ENCODE data around the gene SGSM1.
A peak's percentile ranks its signal among the peaks of the same experiment; 100 is the strongest.
"Not testable (repeated sequence)": the region's sequence is repeated elsewhere in the genome, so short reads cannot be mapped to it uniquely, and the experiment has no call there.

The SGSM1 gene

GRCh38 chr22:24845041-24845898 lies 39.3 kb downstream of the SGSM1 start:
- no peak for DNase-seq

DNA sequence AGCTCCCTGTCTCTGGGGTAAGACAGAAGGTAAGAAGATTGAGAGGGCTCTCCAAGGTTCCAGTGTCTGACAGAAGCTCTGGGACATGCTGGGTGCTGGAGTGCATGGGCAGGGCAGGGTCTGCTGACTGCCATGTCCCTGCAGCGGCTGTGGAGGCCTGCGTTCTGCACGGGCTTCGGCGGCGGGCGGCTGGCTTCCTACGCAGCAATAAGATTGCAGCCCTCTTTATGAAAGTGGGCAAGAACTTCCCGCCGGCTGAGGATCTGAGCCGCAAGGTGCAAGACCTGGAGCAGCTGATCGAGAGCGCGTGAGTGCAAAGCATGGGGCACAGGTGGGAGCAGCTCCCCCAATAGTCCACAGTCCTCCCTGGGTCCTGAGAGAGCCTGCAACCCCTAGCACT lies 41.5 kb downstream of the SGSM1 start:
- DNase-seq, result no peak

DNA sequence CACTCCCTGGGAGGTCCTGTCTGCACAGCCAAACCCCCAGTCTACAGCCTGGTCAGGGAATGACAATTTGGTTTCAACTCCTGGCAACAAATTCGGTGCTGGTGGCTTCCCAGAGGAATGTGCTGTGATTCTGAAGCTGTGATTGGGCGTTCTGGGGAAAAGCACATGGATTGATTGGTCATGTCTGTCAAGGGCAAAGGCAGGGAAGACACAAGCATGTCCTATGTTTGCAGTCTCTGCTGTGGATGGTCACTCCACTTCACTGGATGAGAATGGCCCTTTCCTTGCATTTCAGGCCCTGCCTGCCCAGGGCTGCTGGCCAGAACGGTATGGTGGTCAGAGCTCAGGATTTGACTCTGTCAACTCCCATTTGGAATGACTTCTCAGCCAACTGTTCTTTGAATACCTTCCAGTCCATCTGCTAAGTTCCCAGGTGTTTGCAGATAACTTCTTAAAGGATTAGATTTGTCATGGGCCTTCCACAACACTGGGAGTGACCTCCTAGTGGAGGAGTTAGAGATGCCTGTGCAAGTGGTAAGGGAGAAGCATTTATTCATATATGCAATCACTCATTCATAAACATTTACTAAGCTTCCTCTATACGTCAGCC lies 42.7 kb downstream of the SGSM1 start:
- DNase-seq, result no peak

DNA sequence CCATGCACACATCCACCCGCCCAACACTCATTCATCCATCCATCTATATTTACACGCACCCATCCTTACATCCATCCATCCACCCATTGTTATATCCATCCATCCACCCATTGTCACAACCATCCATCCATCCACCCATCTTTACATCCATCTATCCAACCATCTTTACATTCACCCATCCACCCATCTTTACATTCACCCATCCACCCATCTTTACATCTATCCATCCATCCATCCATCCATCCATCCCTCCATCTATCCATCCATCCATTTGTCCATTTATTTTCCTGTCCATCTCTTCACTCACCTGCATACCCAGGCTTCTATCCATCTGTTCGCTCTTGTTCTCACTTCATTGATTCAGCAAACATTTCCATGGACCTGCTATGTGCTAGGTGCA lies 49.8 kb downstream of the SGSM1 start:
- no peak for DNase-seq

DNA sequence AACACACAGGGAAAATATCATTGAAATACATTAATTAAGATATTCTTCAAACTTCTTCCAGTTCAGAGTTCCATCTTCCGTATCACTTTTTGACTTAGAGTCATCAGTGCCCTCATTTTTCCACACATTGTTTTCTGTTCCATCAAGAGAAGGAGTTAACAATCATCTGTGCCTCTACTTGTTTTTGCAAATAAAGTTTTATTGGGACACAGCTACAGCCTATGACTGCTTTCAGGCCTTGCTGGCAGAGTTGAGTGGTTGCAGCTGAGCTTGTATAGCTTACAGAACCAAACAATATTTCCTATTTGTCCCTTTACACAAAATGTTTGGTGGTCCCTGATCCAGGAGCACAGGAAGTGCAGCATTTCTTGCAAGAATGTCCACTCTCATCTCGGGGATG lies 51.6 kb downstream of the SGSM1 start:
- no peak for DNase-seq

GRCh38 chr22:24859587-24859986 lies 53.6 kb downstream of the SGSM1 start:
- DNase-seq, result no peak

GRCh38 chr22:24865508-24865907 lies 59.5 kb downstream of the SGSM1 start:
- no peak for DNase-seq

DNA sequence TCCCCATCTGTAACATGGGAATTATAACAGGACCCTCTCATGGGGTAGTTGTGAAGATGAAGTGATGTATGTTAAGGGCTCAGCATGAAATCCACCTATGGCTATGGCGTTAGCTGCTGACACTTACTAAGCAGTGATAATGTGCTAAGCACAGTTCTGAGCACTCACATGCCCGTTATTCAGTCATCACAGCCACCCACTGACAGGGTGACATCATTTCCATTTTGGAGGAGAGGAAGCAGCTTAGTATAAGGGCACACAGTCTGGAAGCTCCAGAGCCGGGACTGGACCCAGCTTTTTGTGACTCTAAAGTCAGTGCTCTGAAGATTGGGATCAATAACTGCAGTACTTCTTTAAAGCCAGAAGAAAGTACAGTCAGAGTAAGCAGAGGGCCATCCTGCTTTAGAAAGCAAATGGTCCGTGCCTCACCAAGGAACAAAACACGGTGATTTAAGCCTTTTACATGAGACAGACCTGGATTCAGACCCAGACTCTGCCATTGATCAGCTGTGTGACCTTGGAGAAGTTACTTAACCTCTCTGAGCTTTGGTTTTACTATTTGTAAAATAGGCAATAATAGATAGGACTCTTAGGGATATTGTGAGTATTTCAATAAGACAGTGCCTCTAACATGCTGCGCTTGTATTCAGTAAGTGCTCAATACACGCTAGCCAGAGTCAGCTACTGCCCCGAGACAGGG lies 61.5 kb downstream of the SGSM1 start:
- no peak for DNase-seq

DNA sequence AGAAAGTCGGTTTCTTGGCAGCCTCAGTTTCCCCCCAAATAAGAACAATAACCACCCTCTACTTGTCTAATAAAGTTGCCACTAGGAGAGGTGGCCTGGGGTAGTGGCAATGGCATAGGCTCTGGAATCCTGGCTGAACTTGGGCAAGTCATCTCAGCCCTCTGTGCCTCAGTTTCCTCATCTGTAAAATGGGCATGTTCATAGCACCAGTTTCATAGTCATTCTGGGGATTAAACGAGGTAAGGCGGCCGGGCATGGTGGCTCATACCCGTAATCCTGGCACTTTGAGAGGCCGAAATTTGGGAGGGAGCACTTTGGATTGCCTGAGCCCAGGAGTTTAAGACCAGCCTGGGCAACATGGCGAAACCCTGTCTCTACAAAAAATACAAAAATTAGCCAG lies 63.0 kb downstream of the SGSM1 start:
- DNase-seq, result no peak

- no peak for DNase-seq
Observed at GRCh38 chr22:24871611-24872205, 65.7 kb downstream of the SGSM1 start.

- DNase-seq, result no peak
Observed at GRCh38 chr22:24873226-24873625, 67.2 kb downstream of the SGSM1 start.

DNA sequence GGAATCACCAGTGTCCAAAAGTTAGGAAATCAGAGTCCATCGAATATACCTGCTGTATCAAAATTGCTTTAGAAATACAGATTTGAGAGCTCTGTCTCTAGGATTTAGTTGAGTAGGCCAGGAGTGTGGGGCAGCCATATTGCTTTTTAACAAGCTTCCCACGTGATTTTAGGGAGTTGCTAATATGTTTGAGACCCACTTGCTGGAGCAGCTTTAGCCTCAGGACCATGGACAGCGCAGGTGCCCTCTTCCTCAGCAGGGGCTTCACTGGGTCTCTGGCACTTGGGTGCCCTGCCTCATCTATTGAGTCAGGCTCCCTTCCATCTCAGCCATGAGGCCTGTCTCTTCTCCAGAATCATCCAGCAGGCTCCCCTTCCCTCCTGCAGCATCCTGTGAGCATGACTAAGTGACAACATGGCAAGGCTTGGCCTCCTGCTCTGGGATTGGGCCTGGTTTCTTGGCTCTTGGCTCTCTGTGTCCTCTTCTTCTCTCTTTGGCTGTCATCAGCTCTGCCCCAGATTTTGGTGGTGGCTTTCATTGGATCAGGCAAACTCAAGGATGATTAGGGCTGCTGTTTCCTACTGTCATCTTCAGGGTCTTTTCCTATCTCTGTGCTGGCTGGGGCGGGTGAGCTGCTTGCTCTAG lies 70.0 kb downstream of the SGSM1 start:
- no peak for DNase-seq

DNA sequence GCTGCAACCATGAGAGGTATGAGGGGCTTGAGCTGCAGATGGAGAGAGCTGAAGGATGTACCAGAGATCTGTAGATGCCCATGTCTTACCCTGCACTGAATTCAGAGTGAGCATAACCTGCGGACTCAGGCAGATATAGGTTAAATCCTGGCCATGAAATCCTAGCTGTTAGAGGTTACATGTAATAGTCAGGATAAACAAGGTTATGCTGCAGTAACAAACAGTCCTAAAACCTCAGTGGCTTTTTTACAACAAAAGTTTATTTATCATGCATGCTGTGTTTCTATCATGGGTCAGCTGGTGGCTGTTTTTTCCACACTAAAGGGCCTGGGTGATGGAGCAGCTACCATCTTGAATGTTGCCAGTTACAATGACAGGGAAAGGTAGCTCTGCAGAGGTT lies 70.7 kb downstream of the SGSM1 start:
- no peak for DNase-seq

DNA sequence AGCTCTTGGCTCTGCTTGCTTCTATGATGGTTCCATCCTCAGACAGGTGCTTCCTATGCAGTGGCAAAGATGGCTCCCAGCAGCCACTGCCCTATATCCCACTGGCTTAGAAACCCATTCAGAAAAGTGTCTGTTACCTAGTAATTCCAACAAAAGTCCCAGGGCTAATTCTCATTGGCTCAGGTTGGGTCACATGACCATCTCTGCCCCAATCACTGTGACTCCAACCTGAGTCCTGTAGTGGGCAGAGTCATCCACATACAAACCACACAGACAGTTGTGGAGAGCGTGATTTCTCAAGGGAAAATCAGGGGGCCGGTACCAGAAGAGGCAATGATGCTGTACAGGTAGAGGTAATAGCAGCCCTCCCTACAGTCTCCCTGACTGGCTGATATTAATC lies 73.0 kb downstream of the SGSM1 start:
- no peak for DNase-seq

GRCh38 chr22:24883432-24883831 lies 77.4 kb downstream of the SGSM1 start:
- DNase-seq, result no peak

DNA sequence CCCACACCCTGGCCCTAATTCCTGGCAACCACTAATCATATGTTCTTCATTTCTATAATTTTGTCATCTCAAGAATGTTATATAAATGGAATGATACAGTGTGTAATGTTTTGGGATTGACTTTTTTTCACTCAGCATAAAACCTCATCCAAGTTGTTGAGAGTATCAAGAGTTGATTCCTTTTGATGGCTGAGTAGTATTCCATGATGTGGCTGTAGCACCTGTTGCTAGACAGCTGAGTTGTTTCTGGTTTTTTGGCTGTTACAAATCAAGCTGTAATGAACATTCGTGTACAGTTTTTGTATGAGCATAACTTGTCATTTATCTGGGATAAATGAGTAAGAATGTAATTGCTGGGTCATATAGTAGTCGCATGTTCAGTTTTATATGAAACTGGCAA lies 81.2 kb downstream of the SGSM1 start:
- DNase-seq, result no peak

DNA sequence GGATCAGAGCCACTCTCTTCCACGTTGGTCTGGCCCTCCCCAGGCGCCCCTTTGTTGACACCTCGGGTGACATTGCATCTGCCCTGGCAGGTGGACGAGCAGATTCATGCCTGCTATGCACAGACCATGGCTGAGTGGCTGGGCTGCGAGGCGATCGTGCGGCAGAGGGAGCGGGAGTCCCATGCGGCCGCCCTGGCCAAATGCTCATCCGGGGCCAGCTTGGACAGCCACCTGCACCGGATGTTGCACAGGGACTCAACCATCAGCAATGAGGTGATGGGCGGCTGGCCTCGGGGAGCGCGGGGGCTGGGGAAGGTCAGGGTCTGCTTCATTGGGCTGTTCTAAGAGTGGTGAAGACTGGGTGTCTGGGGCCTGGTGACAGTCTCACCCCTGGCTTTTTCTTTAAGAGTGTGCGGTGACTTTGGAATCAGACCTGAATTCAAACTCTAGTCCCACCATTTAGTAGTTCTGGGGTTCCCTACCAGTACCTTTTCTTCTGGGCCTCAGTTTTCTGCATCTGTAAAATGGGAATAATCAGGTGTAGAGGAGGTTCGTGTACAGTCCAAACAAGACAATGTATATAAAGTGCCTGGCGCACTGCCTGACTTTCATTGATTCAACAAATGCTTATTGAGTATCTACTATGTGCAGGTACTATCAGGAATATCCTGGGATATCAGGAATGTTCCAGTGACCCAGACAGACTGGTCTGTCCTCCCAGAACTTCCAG lies 87.5 kb downstream of the SGSM1 start:
- DNase-seq, result no peak

- peak; percentile 96 for DNase-seq
Observed at GRCh38 chr22:24894220-24894975, 88.4 kb downstream of the SGSM1 start.

- peak; percentile 67 for DNase-seq
Observed at GRCh38 chr22:24894998-24895397, 89.0 kb downstream of the SGSM1 start.

GRCh38 chr22:24901448-24901847 lies 95.4 kb downstream of the SGSM1 start:
- peak; percentile 8 for DNase-seq

DNA sequence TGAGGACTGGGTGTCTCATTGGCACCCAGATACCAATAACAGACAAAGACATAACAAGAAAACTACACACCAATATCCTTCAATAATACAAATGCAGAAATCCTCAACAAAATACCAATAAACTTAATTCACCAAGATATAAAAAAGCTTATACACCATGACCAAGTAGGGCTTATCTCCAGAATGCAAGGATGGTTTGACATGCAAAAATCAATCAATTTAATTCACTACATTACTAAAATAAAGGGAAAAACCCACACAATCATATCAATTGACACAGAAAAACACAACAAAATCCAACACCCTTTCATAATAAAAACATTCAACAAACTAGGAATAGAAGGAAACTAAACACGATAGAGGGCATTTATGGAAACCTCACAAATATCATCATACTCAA lies 99.9 kb downstream of the SGSM1 start:
- no peak for DNase-seq

- DNase-seq, result not testable (repeated sequence)
Observed at GRCh38 chr22:24907101-24907500, 101.1 kb downstream of the SGSM1 start.

All from NCI-H2029 (cell line).